CD14-positive monocyte (primary cell): Measurements from ENCODE around the gene KDELR1. TPM values are rescaled to one million over a fixed set of nuclear protein-coding genes. Genes with fewer than 3 reads are reported as not detected.

Source experiments
- DNase-seq, 3 donors: peaks; one replicate each; pipeline ENCODE4 v3.0.0-alpha.2; 2011 to 2022
- H2AFZ ChIP-seq: 2 replicates; pipeline ENCODE4 v1.6.0; 2012; ENCODE audit warnings: mild to moderate bottlenecking, low read depth, low read length, inconsistent platforms; ENCODE audit not compliant: insufficient read depth, poor library complexity, severe bottlenecking
- H3K27ac ChIP-seq, 2 donors: 1 replicate in 1 of 2; 2 replicates in 1 of 2; pipeline ENCODE4 v1.5.1; 2012 to 2013; ENCODE audit warnings: low read length in 2 of 2, control low read depth in 1 of 2, inconsistent platforms in 1 of 2, low read depth in 1 of 2, mild to moderate bottlenecking in 1 of 2
- H3K27me3 ChIP-seq, 2 donors: one replicate each; pipeline versions ENCODE4 v1.6.0 to v1.6.1; 2011 to 2013; ENCODE audit warnings: low read length in 2 of 2; ENCODE audit not compliant: control insufficient read depth in 2 of 2, insufficient read depth in 2 of 2
- H3K36me3 ChIP-seq, 2 donors: replicated peaks in 1 of 2; 1 replicate in 1 of 2; 2 replicates in 1 of 2; pipeline versions ENCODE4 v1.5.1 to v1.6.1; 2012 to 2013; ENCODE audit warnings: low read length in 2 of 2, control low read depth in 1 of 2, inconsistent platforms in 1 of 2, mild to moderate bottlenecking in 1 of 2; ENCODE audit not compliant: insufficient read depth in 2 of 2, control insufficient read depth in 1 of 2
- H3K4me1 ChIP-seq, 2 donors: 1 replicate in 1 of 2; 2 replicates in 1 of 2; pipeline versions ENCODE4 v1.5.1 to v1.6.1; 2012 to 2013; ENCODE audit warnings: low read length in 2 of 2, control low read depth in 1 of 2, inconsistent platforms in 1 of 2, mild to moderate bottlenecking in 1 of 2, moderate library complexity in 1 of 2; ENCODE audit not compliant: insufficient read depth in 2 of 2, control insufficient read depth in 1 of 2
- H3K4me2 ChIP-seq: replicated peaks from 2 replicates; pipeline ENCODE3; 2012; ENCODE audit warnings: low read length, moderate library complexity, mild to moderate bottlenecking; ENCODE audit not compliant: poor library complexity, severe bottlenecking; ENCODE audit errors: extremely low read depth
- H3K4me3 ChIP-seq, 3 experiments: fragments of 200-600 bp in 1 of 3; sonication (generic) in 1 of 3; replicated peaks in 1 of 3; 1 replicate in 2 of 3; 2 replicates in 1 of 3; pipeline ENCODE4 v1.5.1; 2011 to 2013; ENCODE audit warnings: low read length in 3 of 3, mild to moderate bottlenecking in 3 of 3, control low read depth in 2 of 3, low read depth in 2 of 3, inconsistent platforms in 1 of 3, moderate library complexity in 1 of 3
- H3K79me2 ChIP-seq: 2 replicates; pipeline ENCODE4 v1.6.0; 2012; ENCODE audit warnings: mild to moderate bottlenecking, control low read depth, inconsistent platforms, low read length, moderate library complexity; ENCODE audit not compliant: insufficient read depth
- H3K9ac ChIP-seq: 2 replicates; pipeline ENCODE4 v1.6.0; 2017; ENCODE audit warnings: low read length, mild to moderate bottlenecking; ENCODE audit not compliant: insufficient read depth, poor library complexity, severe bottlenecking
- H3K9me3 ChIP-seq, 2 donors: replicated peaks in 1 of 2; 1 replicate in 1 of 2; 2 replicates in 1 of 2; pipeline versions ENCODE4 v1.5.1 to v1.6.1; 2012 to 2013; ENCODE audit warnings: low read length in 2 of 2, control low read depth in 1 of 2; ENCODE audit not compliant: control insufficient read depth in 1 of 2, insufficient read depth in 1 of 2
- H4K20me1 ChIP-seq: 2 replicates; pipeline ENCODE4 v1.6.0; 2012; ENCODE audit warnings: mild to moderate bottlenecking, low read length, control low read depth, moderate library complexity; ENCODE audit not compliant: insufficient read depth
- H3K27ac Mint-ChIP-seq, 7 donors: one replicate each; pipeline ENCODE4 v1.8.0; 2020; ENCODE audit warnings: mild to moderate bottlenecking in 7 of 7, mixed read lengths in 7 of 7, moderate library complexity in 6 of 7, inconsistent platforms in 2 of 7
- H3K27me3 Mint-ChIP-seq, 3 donors: one replicate each; pipeline ENCODE4 v1.8.0; 2021 to 2022; ENCODE audit warnings: low read depth in 3 of 3, mild to moderate bottlenecking in 3 of 3, mixed read lengths in 3 of 3, moderate library complexity in 3 of 3, inconsistent platforms in 1 of 3
- H3K36me3 Mint-ChIP-seq, 2 donors: one replicate each; pipeline ENCODE4 v1.8.0; 2020; ENCODE audit warnings: mixed read lengths in 2 of 2, inconsistent platforms in 1 of 2, mild to moderate bottlenecking in 1 of 2
- H3K4me1 Mint-ChIP-seq: one replicate; pipeline ENCODE4 v1.8.0; 2020; ENCODE audit warnings: mild to moderate bottlenecking, mixed read lengths
- H3K4me3 Mint-ChIP-seq, 2 donors: one replicate each; pipeline ENCODE4 v1.8.0; 2020; ENCODE audit warnings: mild to moderate bottlenecking in 2 of 2, mixed read lengths in 2 of 2, moderate library complexity in 1 of 2
- H3K9me3 Mint-ChIP-seq, 7 donors: one replicate each; pipeline ENCODE4 v1.8.0; 2020 to 2022; ENCODE audit warnings: mixed read lengths in 7 of 7, mild to moderate bottlenecking in 6 of 7, moderate library complexity in 6 of 7, inconsistent platforms in 2 of 7
- CTCF ChIP-seq: fragments of 200-600 bp; IDR thresholded peaks from one replicate; pipeline ENCODE4 v1.8.0; 2022; ENCODE audit warnings: antibody characterized with exemption, mild to moderate bottlenecking
- WGBS: methylation state at CpG from one replicate; pipeline ENCODE4 v1.1.5; 2013; ENCODE audit warnings: missing lambda C conversion rate; ENCODE audit not compliant: insufficient coverage; 5-methylcytosine and 5-hydroxymethylcytosine counted together
- intact Hi-C, 2 donors: fragments of 100-400 bp; cut with micrococcal nuclease; formaldehyde crosslinking; loops; one replicate each; pipeline versions ENCODE4 v1.15.0 to v1.15.1; 2023
- polyA plus RNA-seq, 3 donors: library from polyadenylated mRNA; depleted of rRNA in 1 of 3; unstranded in 2 of 3; stranded (reverse) in 1 of 3; fragments of 300-500 nt in 2 of 3; fragments of >200 nt in 1 of 3; fragmentation: Illumina TruSeq in 2 of 3; gene quantifications; 1 replicate in 2 of 3; 2 replicates in 1 of 3; pipeline ENCODE4 v1.2.3, GENCODE V29; 2012 to 2021

The KDELR1 gene
- polyA plus RNA-seq, 3 donors, result 42.0 to 72.0 (median 51.3) TPM

DNA sequence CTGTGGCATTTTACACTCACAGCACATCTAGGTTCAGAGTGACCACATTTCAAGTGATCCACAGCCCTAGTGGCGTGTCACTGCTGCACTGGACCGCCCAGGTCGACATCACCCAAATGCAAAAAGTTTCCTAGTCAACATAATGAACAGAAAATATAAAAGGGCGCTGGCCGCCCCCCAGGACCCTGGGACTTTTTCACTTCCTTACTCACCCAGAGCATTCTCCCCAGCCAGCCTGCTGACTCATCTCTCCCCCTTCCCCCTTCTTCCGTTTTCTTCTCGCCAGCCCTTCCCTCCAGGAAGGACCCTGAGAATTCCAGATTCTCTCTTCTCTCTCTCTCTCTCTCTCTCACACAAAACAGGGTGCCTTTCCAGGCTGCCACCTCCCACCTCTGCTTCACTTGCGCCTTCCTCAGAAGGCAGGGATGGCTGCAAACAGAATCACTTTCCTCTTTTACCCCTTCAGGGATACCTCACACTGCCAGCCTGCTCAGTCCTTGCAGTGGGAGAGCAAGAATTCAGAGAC, 33.4 kb upstream of the KDELR1 start:
- peak overlapping the region; percentile 52 to 75 for H3K27ac ChIP-seq
- H3K4me1 ChIP-seq, result peaks cover 13% of the 10 kb centered on the region in 2 donors
- peak overlapping the region; percentile 23 to 70 (median 31) for H3K4me3 ChIP-seq
- Mint-ChIP-seq H3K9me3 (peaks cover 0 to 1% (median 0%) of the 10 kb centered on the region in 7 donors), H3K36me3 (peaks cover 0 to under 1% of the 10 kb centered on the region in 2 donors), H3K4me3 (peak overlapping the region; percentile 59 to 88), H3K4me1 (peaks cover 13% of the 10 kb centered on the region), H3K27me3 (peaks cover 0 to 3% (median 2%) of the 10 kb centered on the region in 3 donors), H3K27ac (peak overlapping the region; percentile 74 to 96 (median 88))
- H3K36me3 ChIP-seq, result no peaks in the 10 kb centered on the region
- no peaks in the 10 kb centered on the region for H3K9me3 ChIP-seq
- peak overlapping the region; percentile 72 for H3K4me2 ChIP-seq
- peak overlapping the region; percentile 59 for H2AFZ ChIP-seq
- TF ChIP-seq CTCF, result no peak
- H3K27me3 ChIP-seq, result no peaks in the 10 kb centered on the region
- DNase-seq, result peak; percentile 46 to 86 (median 68)
- intact Hi-C loops, result no loop called here
- H3K79me2 ChIP-seq, result no peaks in the 10 kb centered on the region
- 2% methylated on average over 7 of the region's 8 CpGs for WGBS
- no peaks in the 10 kb centered on the region for H4K20me1 ChIP-seq
- H3K9ac ChIP-seq, result peak overlapping the region; percentile 29

DNA sequence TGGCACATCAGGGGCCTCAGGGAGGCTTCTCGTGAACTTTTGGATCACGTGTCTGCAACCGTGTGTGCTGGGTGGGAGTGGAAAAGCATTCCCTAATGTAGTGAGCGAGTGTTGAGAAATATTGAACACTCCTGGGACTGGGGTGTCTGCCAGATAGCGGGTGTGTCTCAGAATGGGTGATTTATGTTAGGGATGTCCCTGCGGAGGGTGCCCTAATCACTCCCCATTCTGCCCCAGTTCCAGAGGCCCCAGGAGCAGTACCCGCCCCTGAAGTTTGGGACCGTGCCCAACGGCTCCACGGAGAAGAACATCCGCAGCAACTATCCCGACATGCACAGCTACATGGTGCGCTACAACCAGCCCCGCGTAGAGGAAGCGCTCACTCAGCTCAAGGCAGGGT, 30.2 kb upstream of the KDELR1 start:
- no peaks in the 10 kb centered on the region for H3K79me2 ChIP-seq
- intact Hi-C loops, result no loop called here
- H3K36me3 Mint-ChIP-seq, result peaks cover 0 to 4% of the 10 kb centered on the region in 2 donors

More for the DNA sequence above, 30.2 kb upstream of the KDELR1 start:
- Histone ChIP-seq H3K27ac (no peak overlapping the region), H3K9me3 (no peaks in the 10 kb centered on the region), H4K20me1 (no peaks in the 10 kb centered on the region), H2AFZ (no peak overlapping the region), H3K4me1 (peaks cover 17 to 24% of the 10 kb centered on the region in 2 donors), H3K4me3 (no peak overlapping the region), H3K27me3 (no peaks in the 10 kb centered on the region), H3K9ac (no peak overlapping the region), H3K36me3 (no peaks in the 10 kb centered on the region), H3K4me2 (no peak overlapping the region)
- peak overlapping the region in 1 of 7 donors; percentile 69 for H3K27ac Mint-ChIP-seq
- H3K4me1 Mint-ChIP-seq, result peaks cover 21% of the 10 kb centered on the region
- DNase-seq, result no peak
- WGBS, result 92% methylated on average over 14 of the region's 16 CpGs
- peaks cover 3 to 7% (median 5%) of the 10 kb centered on the region in 3 donors for H3K27me3 Mint-ChIP-seq
- TF ChIP-seq CTCF, result no peak
- peaks cover 0 to 1% (median 0%) of the 10 kb centered on the region in 7 donors for H3K9me3 Mint-ChIP-seq
- H3K4me3 Mint-ChIP-seq, result no peak overlapping the region
